Hematopoietic multipotent progenitor cell treated with erythropoietin and hydrocortisone succinate and interleukin-3 and kit ligand, for 6 days (in vitro differentiated cells): Measurements from ENCODE around the gene ALB.
"Not testable (repeated sequence)": the region's sequence is repeated elsewhere in the genome, so short reads cannot be mapped to it uniquely, and the experiment has no call there.

Experiments used
- DNase-seq: peaks from one replicate; pipeline ENCODE4 v3.0.0-alpha.2; 2015

The ALB gene

GRCh38 chr4:73404042-73404441, at the start of gene ALB:
TSS of gene ALB (plus strand) at chr4:73404287. CDS start at chr4:73404328, 41 bp downstream.
- DNase-seq: no peak

GRCh38 chr4:73357174-73357573, 46.9 kb upstream of the ALB start:
- not testable (repeated sequence) for DNase-seq

- not testable (repeated sequence) for DNase-seq
These were observed 34.4 kb upstream of the ALB start for GRCh38 chr4:73369506-73370199.

GRCh38 chr4:73375328-73375741, 28.8 kb upstream of the ALB start:
- no peak for DNase-seq

GRCh38 chr4:73376251-73376650, 27.8 kb upstream of the ALB start:
- DNase-seq: no peak

- peak; percentile 12 for DNase-seq
These were observed 27.1 kb upstream of the ALB start for GRCh38 chr4:73376976-73377375.

GRCh38 chr4:73378887-73379286, 25.2 kb upstream of the ALB start:
- DNase-seq: no peak

- no peak for DNase-seq
These were observed 24.1 kb upstream of the ALB start for GRCh38 chr4:73379946-73380345.

GRCh38 chr4:73381214-73381613, 22.9 kb upstream of the ALB start:
- no peak for DNase-seq

- DNase-seq: no peak
These were observed 20.6 kb upstream of the ALB start for GRCh38 chr4:73383452-73383851.

GRCh38 chr4:73387552-73387951, 16.5 kb upstream of the ALB start:
- no peak for DNase-seq

GRCh38 chr4:73388887-73389286, 15.2 kb upstream of the ALB start:
- no peak for DNase-seq

- DNase-seq: not testable (repeated sequence)
These were observed 14.4 kb upstream of the ALB start for GRCh38 chr4:73389663-73390062.

- DNase-seq: no peak
These were observed 12.3 kb upstream of the ALB start for GRCh38 chr4:73391774-73392173.

- DNase-seq: no peak
These were observed 11.2 kb upstream of the ALB start for GRCh38 chr4:73392936-73393335.

GRCh38 chr4:73396304-73396703, 7.8 kb upstream of the ALB start:
- DNase-seq: no peak

- DNase-seq: no peak
These were observed 6.8 kb upstream of the ALB start for GRCh38 chr4:73396993-73397972.

GRCh38 chr4:73401412-73401811, 2.7 kb upstream of the ALB start:
- DNase-seq: no peak

- no peak for DNase-seq
These were observed 370 bp downstream of the ALB start for GRCh38 chr4:73404457-73404856.

GRCh38 chr4:73405138-73405537, 1.1 kb downstream of the ALB start:
- DNase-seq: no peak

GRCh38 chr4:73406548-73406875, 2.4 kb downstream of the ALB start:
- DNase-seq: no peak

GRCh38 chr4:73407227-73407673, 3.2 kb downstream of the ALB start:
- no peak for DNase-seq

- DNase-seq: no peak
These were observed 4.2 kb downstream of the ALB start for GRCh38 chr4:73408181-73408867.
